H1 (cell line): ENCODE measurements around the gene PLAAT1. TPM values are rescaled to one million over a fixed set of nuclear protein-coding genes. Genes with fewer than 3 reads are reported as not detected.
A peak's percentile ranks its signal among the peaks of the same experiment; 100 is the strongest.

Experiments used
- CTCF ChIA-PET: fragments of 300-600 bp; sonication (Branson Sonifier 250); formaldehyde crosslinking; loops from one replicate; lab custom pipeline; 2021; ENCODE audit not compliant: partially characterized antibody; lab: Charles Lee
- POLR2A ChIA-PET: fragments of 300-600 bp; sonication (Branson Sonifier 250); formaldehyde crosslinking; loops from one replicate; lab custom pipeline; 2021; ENCODE audit warnings: inconsistent platforms; ENCODE audit not compliant: partially characterized antibody; lab: Charles Lee
- DNase-seq, 2 experiments: peaks; one replicate each; pipeline versions ENCODE4 v3.0.0 to v3.0.0-alpha.2; 2010 to 2022; ENCODE audit warnings: low spot score in 2 of 2, low read depth in 1 of 2, mixed read lengths in 1 of 2
- FAIRE-seq: peaks from 2 replicates; lab custom pipeline; 2011; peaks lifted over from hg19 to GRCh38; lab: Jason Lieb, UNC
- H2AFZ ChIP-seq: 2 replicates; pipeline ENCODE4 v1.8.1; 2012; ENCODE audit warnings: low read length, inconsistent platforms
- H2AK5ac ChIP-seq: 2 replicates; pipeline ENCODE4 v1.6.1; 2013; ENCODE audit warnings: low read depth, low read length
- H2BK120ac ChIP-seq: replicated peaks from 2 replicates; pipeline ENCODE3; 2013; ENCODE audit warnings: low read depth, low read length, inconsistent platforms
- H2BK12ac ChIP-seq: 2 replicates; pipeline ENCODE4 v1.6.1; 2013; ENCODE audit warnings: low read depth, low read length
- H2BK15ac ChIP-seq: 2 replicates; pipeline ENCODE4 v1.6.1; 2013; ENCODE audit warnings: low read length
- H2BK20ac ChIP-seq: 2 replicates; pipeline ENCODE4 v1.6.1; 2013; ENCODE audit warnings: low read length
- H2BK5ac ChIP-seq: 2 replicates; pipeline ENCODE4 v1.6.1; 2013; ENCODE audit warnings: low read depth, low read length
- H3K14ac ChIP-seq: 2 replicates; pipeline ENCODE4 v1.6.1; 2013; ENCODE audit warnings: inconsistent platforms; ENCODE audit not compliant: insufficient read length
- H3K18ac ChIP-seq: 2 replicates; pipeline ENCODE4 v1.6.1; 2013; ENCODE audit warnings: low read length; ENCODE audit errors: extremely low read depth
- H3K23ac ChIP-seq: 2 replicates; pipeline ENCODE4 v1.6.1; 2013; ENCODE audit warnings: inconsistent platforms; ENCODE audit not compliant: insufficient read length
- H3K23me2 ChIP-seq: 2 replicates; pipeline ENCODE4 v1.6.1; 2013; ENCODE audit warnings: low read depth, low read length
- H3K27ac ChIP-seq: 2 replicates; pipeline ENCODE4 v1.6.1; 2011; ENCODE audit warnings: low read depth, low read length, inconsistent platforms
- H3K27me3 ChIP-seq, 4 experiments: replicated peaks in 1 of 4; 1 replicate in 1 of 4; 2 replicates in 3 of 4; pipeline versions ENCODE4 v1.6.1 to v1.8.1; 2011 to 2013; ENCODE audit warnings: low read length in 3 of 4, mild to moderate bottlenecking in 3 of 4, inconsistent platforms in 2 of 4, mixed read lengths in 2 of 4, moderate library complexity in 1 of 4; ENCODE audit not compliant: control insufficient read depth in 3 of 4, insufficient read depth in 3 of 4; ENCODE audit errors: extremely low read depth in 1 of 4
- H3K36me3 ChIP-seq, 4 experiments: 2 replicates each; pipeline versions ENCODE4 v1.6.1 to v1.8.1; 2011 to 2013; ENCODE audit warnings: mild to moderate bottlenecking in 4 of 4, low read length in 3 of 4, moderate library complexity in 2 of 4, control low read depth in 1 of 4, inconsistent platforms in 1 of 4; ENCODE audit not compliant: insufficient read depth in 4 of 4, control insufficient read depth in 2 of 4
- H3K4ac ChIP-seq: replicated peaks from 2 replicates; pipeline ENCODE3; 2013; ENCODE audit warnings: low read length, low read depth, mixed read lengths, inconsistent platforms; ENCODE audit not compliant: insufficient read length
- H3K4me1 ChIP-seq, 4 experiments: replicated peaks in 1 of 4; 1 replicate in 1 of 4; 2 replicates in 3 of 4; pipeline versions ENCODE4 v1.6.1 to v1.8.1; 2011 to 2013; ENCODE audit warnings: low read length in 3 of 4, inconsistent platforms in 2 of 4, mixed read lengths in 1 of 4; ENCODE audit not compliant: insufficient read depth in 4 of 4, control insufficient read depth in 3 of 4
- H3K4me2 ChIP-seq, 2 experiments: 2 replicates each; pipeline versions ENCODE4 v1.6.1 to v1.8.1; 2011 to 2013; ENCODE audit warnings: low read depth in 2 of 2, low read length in 2 of 2, control low read depth in 1 of 2, inconsistent platforms in 1 of 2, mild to moderate bottlenecking in 1 of 2; ENCODE audit not compliant: insufficient read depth in 1 of 2
- H3K4me3 ChIP-seq, 4 experiments: fragments of 200-600, 300-600 bp in 1 of 4; sonication (generic), shearing (Covaris generic), sonication (Bioruptor Twin) in 1 of 4; 2 replicates each; pipeline versions ENCODE4 v1.5.1 to v1.8.1; 2011 to 2016; ENCODE audit warnings: low read length in 4 of 4, low read depth in 3 of 4, control low read depth in 2 of 4, inconsistent platforms in 2 of 4, mild to moderate bottlenecking in 2 of 4, mixed read lengths in 1 of 4, moderate library complexity in 1 of 4; ENCODE audit not compliant: insufficient read depth in 2 of 4; ENCODE audit errors: extremely low read depth in 1 of 4
- H3K56ac ChIP-seq: replicated peaks from 2 replicates; pipeline ENCODE3; 2013; ENCODE audit warnings: low read depth, mild to moderate bottlenecking, mixed read lengths, low read length, inconsistent platforms; ENCODE audit not compliant: insufficient read length
- H3K79me1 ChIP-seq: 2 replicates; pipeline ENCODE4 v1.6.1; 2013; ENCODE audit warnings: low read depth, low read length, control low read depth
- H3K79me2 ChIP-seq, 2 experiments: 2 replicates each; pipeline versions ENCODE4 v1.6.1 to v1.8.1; 2012 to 2013; ENCODE audit warnings: low read length in 2 of 2, mild to moderate bottlenecking in 2 of 2, inconsistent platforms in 1 of 2; ENCODE audit not compliant: insufficient read depth in 2 of 2, control insufficient read depth in 1 of 2
- H3K9ac ChIP-seq, 4 experiments: replicated peaks in 1 of 4; 1 replicate in 1 of 4; 2 replicates in 3 of 4; pipeline versions ENCODE4 v1.6.1 to v1.8.1; 2011 to 2013; ENCODE audit warnings: low read depth in 3 of 4, low read length in 3 of 4, control low read depth in 2 of 4, mild to moderate bottlenecking in 2 of 4, moderate library complexity in 2 of 4, inconsistent platforms in 1 of 4; ENCODE audit errors: extremely low read depth in 1 of 4
- H3K9me3 ChIP-seq, 2 experiments: 2 replicates each; pipeline versions ENCODE4 v1.6.1 to v1.8.1; 2012 to 2013; ENCODE audit warnings: mild to moderate bottlenecking in 2 of 2, moderate library complexity in 2 of 2, control low read depth in 1 of 2, inconsistent platforms in 1 of 2, low read depth in 1 of 2, low read length in 1 of 2, mixed read lengths in 1 of 2; ENCODE audit not compliant: insufficient read depth in 2 of 2
- H4K20me1 ChIP-seq, 2 experiments: replicated peaks in 1 of 2; 2 replicates each; pipeline versions ENCODE3 to v1.8.1; 2011 to 2013; ENCODE audit warnings: inconsistent platforms in 2 of 2, low read length in 2 of 2, mild to moderate bottlenecking in 1 of 2; ENCODE audit not compliant: insufficient read depth in 2 of 2, control insufficient read depth in 1 of 2
- H4K5ac ChIP-seq: 2 replicates; pipeline ENCODE4 v1.6.1; 2013; ENCODE audit warnings: low read length, low read depth, mixed read lengths, inconsistent platforms; ENCODE audit not compliant: insufficient read length
- H4K8ac ChIP-seq: 2 replicates; pipeline ENCODE4 v1.8.0; 2013; ENCODE audit warnings: mild to moderate bottlenecking, moderate library complexity, low read length, inconsistent platforms; ENCODE audit not compliant: insufficient read depth; ENCODE audit errors: extremely low read depth
- H4K91ac ChIP-seq: replicated peaks from 2 replicates; pipeline ENCODE3; 2013; ENCODE audit warnings: low read length, mixed read lengths, inconsistent platforms; ENCODE audit not compliant: insufficient read length
- ASH2L ChIP-seq: fragments of 200-600, 300-600 bp; sonication (generic); IDR thresholded peaks from one replicate; pipeline ENCODE4 v1.7.1; 2017; ENCODE audit warnings: low read length
- RFX5 ChIP-seq: IDR thresholded peaks from 2 replicates; pipeline ENCODE4 v1.6.1; 2011; ENCODE audit warnings: low read depth, low read length, improper control_type of control experiment, borderline replicate concordance
- WGBS, 2 experiments: shearing (Covaris generic) in 1 of 2; methylation state at CpG; one replicate each; pipeline versions ENCODE4 v1.1.6 to v1.1.7; 2013 to 2015; ENCODE audit warnings: low lambda C conversion rate in 2 of 2, mixed read lengths in 2 of 2, inconsistent platforms in 1 of 2, low coverage in 1 of 2, missing lambda C conversion rate in 1 of 2; ENCODE audit not compliant: insufficient replicate concordance in 2 of 2, insufficient coverage in 1 of 2, insufficient read length in 1 of 2; ENCODE audit errors: extremely low coverage in 1 of 2, missing lambda C conversion rate in 1 of 2; 5-methylcytosine and 5-hydroxymethylcytosine counted together
- polyA plus RNA-seq, 7 experiments: library from polyadenylated mRNA; depleted of rRNA in 3 of 7; stranded (reverse) in 5 of 7; unstranded in 2 of 7; fragments of >200 nt in 5 of 7; fragments of 200-250 nt in 2 of 7; gene quantifications; 1 replicate in 5 of 7; 2 replicates in 1 of 7; 4 replicates in 1 of 7; pipeline versions ENCODE4 v1.2.1 to v1.2.3, GENCODE V29; 2011 to 2013; ENCODE audit warnings: missing spikeins in 2 of 7, mixed read lengths in 2 of 7
- total RNA-seq: library from RNA; stranded (reverse); fragmentation: NEBNext Ultra II Directional; extraction: Animal tissue kit (Norgen Biotek cat#: 25700); gene quantifications from 2 replicates; pipeline ENCODE4 v1.2.1, GENCODE V29; 2021

Gene PLAAT1
- total and polyA plus RNA-seq, 2 of the 8 experiments (the other 6 are each of a cell fraction or from before 2014, with no cell fraction given) = 4.5 to 6.0 TPM

DNA sequence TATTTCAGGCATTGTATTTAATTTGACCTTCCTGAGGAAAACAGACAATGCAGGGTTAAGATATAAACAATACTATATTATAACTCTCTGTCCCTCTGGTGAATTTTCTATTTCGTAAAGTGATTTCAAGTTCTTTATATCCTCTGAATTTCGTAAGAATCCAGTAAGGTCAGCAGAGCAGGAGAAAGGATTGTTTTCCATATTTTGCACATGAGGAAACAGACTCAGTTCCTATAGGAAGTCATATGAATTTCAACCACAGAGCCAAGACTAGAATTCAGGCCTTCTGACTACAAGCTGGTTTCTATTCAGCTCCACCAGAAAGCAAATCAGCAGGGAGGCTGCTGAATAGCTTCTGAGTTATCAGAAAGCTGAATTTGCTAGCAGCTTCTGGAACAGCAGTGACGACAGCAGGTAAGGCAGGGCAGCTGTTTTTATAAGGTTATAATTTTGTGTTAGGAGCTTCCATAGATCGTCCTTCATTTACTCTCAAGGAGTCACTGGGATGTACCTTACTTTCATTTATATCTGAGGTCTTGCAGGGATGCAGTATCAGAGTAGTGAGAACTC, 11.1 kb upstream of the PLAAT1 start:
- no peak overlapping the region for H2BK20ac ChIP-seq
- 0 out of 8 replicates have a peak overlapping the region, but pooled peaks of 1 of the 4 experiments have one; percentile 13 for H3K4me3 ChIP-seq
- TF ChIP-seq ASH2L (no peak), RFX5 (no peak)

More for the DNA sequence above, 11.1 kb upstream of the PLAAT1 start:
- H4K5ac ChIP-seq = no peak overlapping the region
- H3K23me2 ChIP-seq = no peaks in the 10 kb centered on the region
- no peak overlapping the region for H2AFZ ChIP-seq
- no peak overlapping the region for H4K8ac ChIP-seq
- no peak overlapping the region for H2BK120ac ChIP-seq
- ChIA-PET CTCF (interaction anchor here (1.0 to 1.2 kb wide), 2 partner anchors 10 to 39 kb away, joined by 3 to 5 read pairs; no protein-coding TSS in a partner anchor), POLR2A (no interaction called here)
- H3K27ac ChIP-seq = no peak overlapping the region
- H4K91ac ChIP-seq = no peak overlapping the region
- H2BK15ac ChIP-seq = no peak overlapping the region
- no peak for DNase-seq
- no peak overlapping the region for H3K56ac ChIP-seq
- H4K20me1 ChIP-seq = no peaks in the 10 kb centered on the region
- H3K27me3 ChIP-seq = no peaks in the 10 kb centered on the region
- H3K79me2 ChIP-seq = no peaks in the 10 kb centered on the region
- no peak overlapping the region for H3K23ac ChIP-seq
- H3K18ac ChIP-seq = no peak overlapping the region
- no peaks in the 10 kb centered on the region for H3K36me3 ChIP-seq
- no peak overlapping the region for H3K9ac ChIP-seq
- H3K4me1 ChIP-seq = peaks cover 0 to 31% (median 20%) of the 10 kb centered on the region in 4 experiments
- no peak for FAIRE-seq
- H2BK12ac ChIP-seq = no peak overlapping the region
- H2AK5ac ChIP-seq = no peak overlapping the region
- H3K4ac ChIP-seq = no peak overlapping the region
- no peak overlapping the region for H2BK5ac ChIP-seq
- WGBS, 2 experiments = 54% methylated on average over 4 of the region's 4 CpGs; no CpG with 5 or more reads in 1 of the 2 experiments
- no peak overlapping the region for H3K14ac ChIP-seq
- no peaks in the 10 kb centered on the region for H3K79me1 ChIP-seq
- no peaks in the 10 kb centered on the region for H3K9me3 ChIP-seq
- H3K4me2 ChIP-seq = peak overlapping the region in 1 of 2 experiments; percentile 33; a peak in 1 of 4 replicates
